Dedifferentiated amniotic fluid mesenchymal stem cell (primary cell): ENCODE results near the gene DIAPH2.

Experiments used
- DNase-seq: peaks from one replicate; pipeline ENCODE4 v3.0.0-alpha.2; 2016; ENCODE audit errors: extremely low spot score

Gene DIAPH2

DNA sequence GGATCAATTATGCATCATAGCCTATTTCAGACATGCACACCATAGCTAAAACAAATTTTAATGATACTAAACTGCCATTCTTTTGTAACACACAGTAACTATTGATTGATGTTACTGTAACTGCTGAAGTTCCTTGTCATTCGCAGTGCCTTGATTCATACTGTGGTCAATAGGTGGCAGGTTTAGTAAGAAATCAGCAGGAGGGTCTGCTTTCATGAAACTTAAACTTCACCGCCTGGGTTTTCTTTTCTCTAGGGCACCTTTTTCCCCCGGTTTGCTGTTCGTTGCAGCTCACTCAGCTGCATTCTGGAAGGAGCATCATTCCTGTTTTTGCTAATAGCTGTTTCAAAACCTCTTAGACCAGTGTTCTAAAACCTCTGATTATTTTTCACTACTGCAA, 287.2 kb downstream of the DIAPH2 start:
- DNase-seq, result no peak

DNA sequence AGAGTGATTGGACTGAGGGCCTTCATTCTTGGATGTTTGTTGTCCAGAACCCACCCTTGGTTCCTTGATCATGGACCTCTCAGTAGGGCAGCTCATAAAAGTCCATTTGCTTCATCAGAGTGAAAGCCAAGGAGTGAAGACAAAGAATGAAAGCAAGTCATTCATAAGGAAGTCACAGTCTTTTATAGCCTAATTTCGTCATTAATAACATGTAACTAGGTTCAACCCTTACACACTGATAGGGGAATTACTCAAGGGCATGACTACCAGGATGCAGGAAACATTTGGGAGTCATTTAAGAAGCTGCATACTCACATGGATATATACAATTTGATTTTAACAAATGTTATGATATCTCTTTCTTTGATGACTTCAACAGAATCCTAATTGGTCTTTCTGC, 294.3 kb downstream of the DIAPH2 start:
- no peak for DNase-seq

- DNase-seq, result no peak
Observed at GRCh38 chrX:96979766-96980165, 295.1 kb downstream of the DIAPH2 start.

DNA sequence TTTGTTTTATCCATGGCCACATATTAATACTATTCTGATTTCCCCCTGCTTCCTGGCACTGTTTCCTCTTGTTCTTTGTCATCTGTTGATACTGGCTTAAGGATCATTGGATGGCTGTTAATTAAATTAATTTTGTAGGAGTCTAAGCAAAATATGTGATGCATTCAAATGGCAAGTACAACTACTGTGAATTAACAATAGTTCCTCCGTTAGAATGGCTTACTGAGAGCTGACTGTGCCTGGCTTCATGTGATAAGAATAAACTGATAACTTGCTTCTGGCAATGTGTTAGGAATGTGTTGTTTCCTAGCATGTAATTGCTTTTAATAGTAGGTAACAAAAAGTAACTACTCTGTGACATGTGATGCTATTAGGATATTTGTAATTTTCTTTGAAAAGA, 297.5 kb downstream of the DIAPH2 start:
- DNase-seq, result no peak

- no peak for DNase-seq
Observed at GRCh38 chrX:96984538-96984937, 299.9 kb downstream of the DIAPH2 start.

DNA sequence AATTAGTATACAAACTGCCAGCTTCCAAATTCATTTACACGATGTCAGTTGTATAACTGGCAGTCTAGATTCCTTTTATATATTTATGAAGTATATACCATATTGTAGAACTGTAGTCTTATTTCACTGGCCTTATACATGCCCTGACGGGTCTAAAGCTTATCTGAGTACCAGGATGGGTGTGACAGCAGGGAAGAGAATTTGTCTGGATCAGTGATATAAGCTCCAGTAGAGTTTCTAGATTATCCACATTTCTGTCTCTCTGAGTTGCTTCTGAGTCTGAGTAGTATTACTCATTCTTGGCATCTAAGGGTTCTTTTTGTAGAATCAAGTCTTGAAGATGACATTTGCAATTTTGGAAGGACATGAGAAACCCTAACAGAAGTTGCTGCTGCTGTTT, 300.4 kb downstream of the DIAPH2 start:
- DNase-seq, result no peak

DNA sequence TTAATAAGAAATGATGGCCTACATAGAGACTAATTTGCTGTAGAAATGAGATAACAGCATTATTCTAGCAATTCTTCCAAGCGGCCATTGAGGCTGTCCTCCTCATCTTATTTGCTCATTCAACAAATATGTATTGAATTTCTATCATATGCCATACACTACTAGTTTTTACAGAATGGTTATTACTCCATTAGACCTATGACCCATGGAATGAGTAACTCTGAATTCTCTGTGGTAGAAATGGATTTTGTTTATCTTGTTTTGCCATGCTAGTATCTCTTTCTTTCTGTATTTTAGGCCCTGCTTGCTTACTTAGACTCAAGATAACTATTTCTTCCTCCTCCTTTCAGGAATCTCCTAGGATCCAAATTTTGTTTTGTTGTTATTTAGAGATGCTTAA, 302.6 kb downstream of the DIAPH2 start:
- DNase-seq, result no peak

GRCh38 chrX:96989830-96990571, 305.4 kb downstream of the DIAPH2 start:
- DNase-seq, result no peak

DNA sequence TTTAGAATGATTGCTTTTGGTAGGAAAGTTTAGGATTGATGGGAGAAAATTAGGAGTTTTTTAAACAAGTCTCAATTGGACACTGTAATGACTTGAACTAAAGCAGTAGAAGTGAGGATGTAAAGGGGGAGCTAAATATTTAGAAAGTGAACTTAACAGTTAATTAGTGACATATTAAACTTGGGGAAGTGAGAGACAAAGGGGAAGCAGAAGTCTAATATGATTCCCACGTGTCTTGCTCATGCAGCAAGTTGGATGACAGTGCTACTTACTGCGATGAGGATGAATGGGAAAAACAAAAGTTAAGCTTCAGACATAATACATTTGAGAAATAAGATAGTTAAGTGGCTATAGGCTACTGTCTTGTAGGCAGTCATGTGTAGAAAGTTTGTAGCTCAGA, 309.5 kb downstream of the DIAPH2 start:
- DNase-seq, result no peak

DNA sequence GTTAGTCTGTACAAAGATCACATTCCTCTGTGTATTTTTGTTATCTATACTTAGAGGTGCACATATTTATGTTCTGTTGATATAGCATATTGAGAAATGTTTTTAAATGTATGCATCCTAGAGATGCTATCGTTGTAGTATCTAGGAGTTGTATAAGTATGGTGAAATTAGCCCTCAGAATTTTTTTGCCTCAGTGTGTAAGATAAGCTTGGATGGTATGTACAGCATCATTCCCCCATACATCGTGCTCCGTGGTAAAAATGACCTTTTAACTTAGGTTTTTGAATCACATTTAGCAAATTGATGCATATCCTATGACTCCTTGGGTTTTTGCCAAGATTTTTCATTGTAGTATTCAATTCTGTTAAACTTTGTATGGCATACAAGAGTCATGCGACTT, 312.6 kb downstream of the DIAPH2 start:
- no peak for DNase-seq

DNA sequence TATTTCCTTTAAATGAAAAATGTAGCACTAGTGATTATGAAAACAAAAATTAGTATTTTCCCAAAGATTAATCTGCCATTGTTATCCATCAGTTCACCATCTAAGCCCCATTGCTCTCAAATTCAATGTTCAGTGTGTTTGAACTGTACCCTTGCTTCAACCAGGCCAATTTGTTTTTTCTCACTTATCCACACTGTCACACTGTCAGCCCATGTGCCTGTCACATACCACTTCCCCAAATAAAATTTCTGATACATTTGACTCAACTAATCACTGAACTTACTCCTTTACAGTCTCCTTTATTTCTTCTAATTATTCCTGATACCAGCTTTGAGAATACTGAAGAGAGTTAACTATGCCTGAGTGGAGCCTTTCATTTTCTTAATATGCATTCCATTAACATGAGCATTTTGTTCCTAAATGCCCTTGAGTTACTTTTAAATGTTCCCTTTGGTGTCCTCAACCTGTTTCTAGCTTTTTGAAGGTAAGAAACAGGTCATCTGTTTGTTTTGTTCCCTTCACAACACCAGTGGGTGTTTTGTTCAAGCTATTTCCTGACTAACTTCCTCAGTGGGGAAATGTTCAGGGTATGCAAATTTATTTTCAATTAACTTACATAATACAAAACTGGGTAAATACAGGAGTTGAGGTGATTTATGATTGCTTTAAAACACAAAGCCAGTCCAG, 316.2 kb downstream of the DIAPH2 start:
- no peak for DNase-seq

- no peak for DNase-seq
Observed at GRCh38 chrX:97006167-97006566, 321.5 kb downstream of the DIAPH2 start.

GRCh38 chrX:97009391-97009790, 324.7 kb downstream of the DIAPH2 start:
- DNase-seq, result no peak

- no peak for DNase-seq
Observed at GRCh38 chrX:97011540-97011939, 326.9 kb downstream of the DIAPH2 start.

DNA sequence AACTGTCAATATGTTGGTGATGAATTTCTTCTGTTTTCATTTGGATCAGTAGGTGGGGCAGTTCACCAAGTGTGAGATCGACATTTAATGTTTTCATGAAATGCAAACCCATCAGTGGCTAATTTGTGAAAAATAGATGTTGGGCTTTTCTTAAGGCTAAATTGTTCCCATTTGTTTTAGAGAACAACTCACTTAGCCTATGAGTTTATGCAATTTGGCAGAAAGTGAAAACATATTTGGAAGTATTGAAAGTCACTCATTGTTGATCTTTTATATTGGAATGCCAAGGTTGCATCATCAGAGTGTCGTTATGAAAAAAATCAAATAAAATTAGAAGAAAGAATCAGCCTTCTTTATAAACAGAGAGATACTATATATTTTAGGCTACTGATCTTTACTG, 331.5 kb downstream of the DIAPH2 start:
- DNase-seq, result no peak

- DNase-seq, result no peak
Observed at GRCh38 chrX:97021680-97022079, 337.0 kb downstream of the DIAPH2 start.

GRCh38 chrX:97026406-97026805, 341.8 kb downstream of the DIAPH2 start:
- DNase-seq, result no peak

DNA sequence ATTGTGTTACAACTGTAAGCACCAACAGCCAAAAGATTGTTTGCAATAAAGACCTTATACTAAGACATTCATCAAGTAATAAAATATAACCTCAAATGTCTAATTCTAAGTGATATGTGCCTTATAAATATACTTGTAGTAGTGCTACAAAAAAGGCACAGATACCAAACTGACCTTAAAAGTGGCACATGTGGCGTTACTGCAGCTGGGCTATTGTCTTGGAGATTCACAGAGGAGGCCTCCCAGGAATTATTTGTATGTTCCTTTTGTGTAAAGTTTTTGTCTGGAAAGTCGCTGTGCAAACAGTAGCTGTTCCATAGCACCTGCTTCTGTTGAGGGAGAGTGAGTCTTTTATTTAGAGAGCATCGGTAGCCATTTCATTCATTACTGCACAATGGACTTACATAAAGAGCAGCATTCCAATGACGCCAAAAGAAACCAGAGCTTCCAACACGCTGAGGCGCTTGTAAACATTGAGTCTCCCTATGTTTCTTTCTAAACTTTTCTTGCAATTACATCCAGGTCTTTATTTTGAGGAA, 342.8 kb downstream of the DIAPH2 start:
- no peak for DNase-seq

GRCh38 chrX:97030463-97030862, 345.8 kb downstream of the DIAPH2 start:
- no peak for DNase-seq

DNA sequence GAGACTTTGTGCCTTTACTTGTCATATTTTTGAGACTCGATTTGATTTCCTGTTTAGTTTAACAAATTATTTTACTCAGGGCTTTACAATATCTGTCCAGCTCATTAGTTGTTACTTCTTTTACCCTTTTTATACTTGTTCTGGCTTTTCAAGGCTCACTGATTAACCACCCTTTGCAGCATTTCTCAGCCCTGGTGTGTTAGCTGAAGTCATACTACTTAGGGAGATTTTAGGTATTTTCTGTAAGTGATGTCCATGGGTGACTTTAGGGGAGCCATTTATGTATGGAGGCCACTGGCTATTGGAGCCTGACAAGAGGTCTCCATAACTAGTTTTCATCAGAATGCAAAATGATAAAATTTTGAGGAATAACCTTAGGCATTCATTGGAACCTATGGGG, 346.3 kb downstream of the DIAPH2 start:
- no peak for DNase-seq

GRCh38 chrX:97039363-97040029, 354.9 kb downstream of the DIAPH2 start:
- no peak for DNase-seq

- DNase-seq, result no peak
Observed at GRCh38 chrX:97045470-97045869, 360.8 kb downstream of the DIAPH2 start.

GRCh38 chrX:97046867-97047266, 362.2 kb downstream of the DIAPH2 start:
- no peak for DNase-seq
